ENCODE measurements around the gene GTF3C4.

GTF3C4 gene

DNA sequence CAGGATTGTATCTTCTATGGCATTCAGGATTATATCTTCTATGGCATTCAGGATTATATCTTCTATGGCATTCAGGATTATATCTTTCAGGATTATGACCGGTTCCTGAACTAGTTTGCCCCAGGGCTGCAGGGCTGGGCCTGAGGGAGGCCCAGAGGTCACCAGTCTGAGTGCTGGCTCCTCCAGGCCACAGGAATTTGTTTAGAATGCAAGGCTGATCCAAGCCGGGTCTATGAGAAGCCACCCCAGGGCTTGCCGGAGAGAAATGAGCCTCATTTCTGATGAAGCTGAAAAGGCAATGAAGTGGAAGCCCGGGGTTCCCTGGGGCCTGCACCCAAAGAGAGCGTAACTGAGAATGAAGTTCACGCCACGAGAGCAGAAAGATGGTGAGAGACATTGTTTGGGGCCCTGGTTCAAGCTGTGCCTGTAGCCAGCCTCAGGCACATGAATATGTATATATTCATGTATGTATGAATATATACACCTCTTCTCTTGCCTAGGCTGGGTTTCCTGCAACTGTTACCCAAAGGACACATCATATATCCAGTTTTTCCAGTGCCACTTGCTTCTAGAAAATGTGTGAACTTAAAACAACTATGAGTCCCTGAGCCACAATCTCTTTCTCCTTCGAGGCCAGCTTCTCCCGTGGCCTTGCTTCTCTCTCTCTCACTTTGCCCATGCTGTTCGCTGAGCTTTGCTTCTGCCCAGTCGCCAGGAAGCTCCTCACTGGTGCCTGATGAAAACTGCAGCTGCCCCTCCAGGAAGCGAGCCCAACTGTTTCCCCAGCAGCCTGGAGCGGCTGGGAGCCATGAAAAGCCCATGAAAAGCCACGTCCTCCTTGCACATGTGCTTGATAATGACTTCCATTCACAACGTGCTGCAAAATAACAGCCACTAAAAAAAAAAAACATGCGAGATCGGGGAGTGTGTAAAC lies 62.3 kb downstream of the GTF3C4 start:
- DNase-seq: no peak

DNA sequence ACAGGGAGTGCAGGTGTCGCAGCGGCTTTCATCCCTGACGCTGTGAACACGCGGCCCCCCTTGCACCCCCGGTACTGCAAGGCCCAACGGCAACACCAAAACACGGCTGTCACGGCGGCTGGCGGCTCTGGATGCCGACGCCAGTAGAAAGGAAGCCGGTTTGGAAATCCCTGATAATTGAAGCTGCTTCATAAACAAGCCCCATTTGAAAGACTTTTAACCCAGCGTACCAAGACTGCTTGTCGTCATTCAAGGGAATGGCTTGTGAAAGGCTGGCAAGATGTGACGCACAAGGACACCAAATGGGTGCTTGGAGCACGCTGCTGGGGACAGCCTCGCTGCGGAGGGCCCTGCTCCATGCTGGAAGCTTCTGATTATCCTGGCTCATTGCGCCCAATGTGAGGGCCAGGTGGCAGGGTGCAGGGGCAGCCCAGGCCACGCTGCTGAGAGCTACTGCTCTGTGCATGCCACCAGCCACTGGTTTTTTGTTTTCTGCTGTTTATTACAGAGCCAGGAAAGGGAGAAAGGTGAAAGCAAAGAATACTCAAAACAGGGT lies 63.1 kb downstream of the GTF3C4 start:
- no peak for DNase-seq

DNA sequence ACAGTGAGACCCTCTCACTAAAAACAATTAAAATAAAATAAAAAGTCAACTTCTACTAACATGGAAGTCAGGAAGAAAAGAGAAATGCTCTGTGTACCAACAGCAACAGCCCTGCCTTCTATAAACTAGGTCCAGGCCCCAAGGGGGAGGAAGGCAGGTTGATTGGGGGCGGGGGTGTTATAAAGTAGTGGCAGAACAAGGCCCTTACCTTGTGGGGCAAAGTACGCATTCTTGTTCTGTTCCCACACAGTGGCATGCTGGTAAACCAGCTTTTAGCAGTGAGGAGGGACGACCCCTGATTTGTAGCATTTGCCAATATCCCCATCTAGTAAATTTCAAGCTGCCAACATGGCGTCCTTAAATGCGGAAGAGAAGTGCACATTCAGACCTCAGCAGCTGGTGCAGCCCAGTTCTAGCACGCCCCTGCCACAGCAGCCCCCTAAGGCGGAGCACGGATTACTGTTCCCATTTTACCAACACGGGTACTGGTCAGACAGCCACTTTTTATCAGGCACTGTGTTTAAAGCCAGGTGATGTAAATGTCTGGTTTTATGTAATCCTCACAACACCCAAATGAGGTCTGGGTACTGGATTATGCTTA lies 69.5 kb downstream of the GTF3C4 start:
- no peak for DNase-seq

DNA sequence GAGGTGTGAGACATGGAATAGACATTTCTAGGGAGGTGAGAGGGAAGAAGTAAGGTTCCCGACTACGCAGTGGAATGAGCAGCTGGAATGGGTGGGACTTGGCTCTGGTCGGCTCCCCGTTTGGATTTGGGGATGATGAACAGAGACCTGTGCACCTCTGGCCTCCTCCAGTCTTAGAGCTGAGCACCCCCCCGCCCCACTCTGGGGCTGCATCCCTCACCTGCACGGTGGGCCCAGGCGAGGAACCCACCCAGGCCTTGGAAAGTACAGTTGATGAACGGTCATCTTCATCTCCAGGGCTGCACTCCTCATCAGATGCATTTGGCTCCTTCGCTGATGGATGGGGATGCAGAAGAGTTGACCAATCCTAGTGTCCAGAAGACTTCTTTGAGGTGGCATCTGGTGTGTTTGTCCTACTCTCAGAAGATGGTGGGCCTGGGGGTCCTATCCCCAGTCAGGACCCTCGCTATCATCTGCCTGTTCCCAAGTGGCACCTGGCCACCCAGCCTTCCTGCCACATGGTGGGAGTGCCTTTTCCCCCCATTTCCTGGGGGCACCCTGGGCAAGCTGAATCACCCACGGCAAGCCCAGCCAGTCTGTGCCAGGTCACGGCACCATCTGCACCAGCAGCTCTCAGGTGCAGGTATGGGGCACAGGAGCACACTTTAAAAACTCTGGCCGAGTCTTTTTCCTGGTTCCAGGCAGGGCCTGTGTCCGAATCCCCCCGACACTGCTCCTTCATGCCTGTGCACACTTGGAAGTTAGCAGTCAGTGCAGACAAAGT lies 70.5 kb downstream of the GTF3C4 start:
- no peak for DNase-seq

DNA sequence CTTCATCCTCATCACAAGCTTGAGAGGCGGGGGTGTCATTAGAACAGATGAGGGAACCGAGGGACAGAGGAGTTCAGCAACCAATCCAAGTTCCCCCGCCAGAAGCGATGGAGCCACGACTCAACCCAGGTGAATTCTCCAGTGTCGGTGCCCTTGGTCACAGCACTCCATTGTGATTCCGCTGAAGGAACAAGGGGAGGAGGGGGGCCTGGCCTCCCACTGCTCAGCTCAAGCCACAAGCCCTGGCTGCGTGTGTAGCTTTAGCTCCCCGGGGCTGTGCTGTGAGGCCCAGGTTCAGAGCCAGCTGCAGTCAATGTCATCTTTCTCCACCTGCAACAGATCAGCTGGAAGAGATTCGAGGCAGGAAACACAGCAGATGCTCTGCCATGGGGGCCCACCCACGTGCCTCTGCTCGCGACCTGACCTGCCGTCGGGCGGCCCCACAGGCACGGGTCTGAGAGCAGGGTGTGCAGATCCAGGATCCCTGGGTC lies 72.6 kb downstream of the GTF3C4 start:
- DNase-seq: no peak

DNA sequence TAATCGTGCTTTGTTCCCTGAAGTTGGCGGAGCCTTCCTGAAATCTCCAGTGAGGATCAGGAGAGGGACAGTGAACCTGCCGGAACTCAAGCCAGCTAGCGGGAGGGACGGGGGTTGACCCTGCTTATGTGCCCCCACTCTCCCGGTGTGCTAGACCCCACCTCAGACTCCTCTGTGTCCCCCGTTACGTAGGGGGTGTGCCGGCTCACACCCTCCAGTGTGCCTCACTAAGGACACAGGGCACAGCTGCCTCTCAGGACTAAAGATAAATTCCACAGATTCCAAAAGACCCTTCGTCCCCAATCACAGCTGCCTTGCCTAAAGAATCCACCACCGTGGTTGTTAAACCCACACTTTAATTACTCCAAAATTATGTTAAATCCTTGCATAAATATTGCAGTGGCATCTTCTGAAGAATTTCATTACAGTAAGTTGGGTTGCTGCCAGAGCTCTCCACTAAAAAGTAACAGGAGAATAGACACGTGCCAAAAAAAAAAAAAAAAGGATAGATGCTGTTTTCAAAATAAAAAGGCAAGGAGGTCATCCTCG lies 73.7 kb downstream of the GTF3C4 start:
- no peak for DNase-seq
